GM12892 (cell line): ENCODE results near the gene RPL18A.

ENCODE experiments used
- DNase-seq: peaks from one replicate; pipeline ENCODE4 v3.0.0; 2011; ENCODE audit not compliant: insufficient read length
- FAIRE-seq: peaks from 2 replicates; lab custom pipeline; 2011; peaks lifted over from hg19 to GRCh38; lab: Jason Lieb, UNC
- POLR2A ChIP-seq: IDR thresholded peaks from 2 replicates; pipeline ENCODE4 v1.6.1; 2011; ENCODE audit warnings: low read depth, low read length, control low read depth
- POLR2AphosphoS5 ChIP-seq: IDR thresholded peaks from 2 replicates; pipeline ENCODE4 v1.6.1; 2011; ENCODE audit warnings: low read depth, low read length, control low read depth
- TAF1 ChIP-seq: IDR thresholded peaks from 2 replicates; pipeline ENCODE4 v1.6.1; 2011; ENCODE audit warnings: low read depth, mild to moderate bottlenecking, control low read depth, low read length, borderline replicate concordance

The RPL18A gene

DNA sequence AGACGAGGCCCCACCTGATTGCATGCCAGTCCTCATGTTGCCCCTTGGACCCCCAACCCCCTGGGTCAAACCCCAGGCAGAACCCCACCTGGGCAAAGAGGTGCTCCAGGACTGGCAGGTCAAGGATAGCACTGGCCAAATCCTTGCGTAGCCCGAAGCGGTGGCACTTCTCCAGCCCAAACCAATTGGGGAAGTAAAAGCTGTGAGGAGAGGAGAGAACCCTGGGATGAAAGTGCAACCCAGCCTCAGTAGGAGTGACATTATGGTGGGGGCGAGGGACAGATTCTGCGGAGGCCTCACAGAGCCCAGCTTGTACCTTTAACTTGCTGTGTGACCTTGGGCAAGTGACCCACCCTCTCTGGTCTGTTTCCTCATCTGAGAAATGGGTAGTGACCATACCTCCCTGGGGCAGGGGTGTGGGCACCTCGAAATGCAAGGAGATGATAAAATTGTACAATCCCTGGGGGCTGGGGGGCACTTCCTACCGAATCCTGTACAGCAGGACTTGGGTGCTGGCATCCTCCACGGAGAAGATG is 16.4 kb upstream of the RPL18A start:
- TF ChIP-seq POLR2A = no peak
- no peak for TF ChIP-seq POLR2AphosphoS5
- no peak for TF ChIP-seq TAF1
- DNase-seq (no peak), FAIRE-seq (no peak)

DNA sequence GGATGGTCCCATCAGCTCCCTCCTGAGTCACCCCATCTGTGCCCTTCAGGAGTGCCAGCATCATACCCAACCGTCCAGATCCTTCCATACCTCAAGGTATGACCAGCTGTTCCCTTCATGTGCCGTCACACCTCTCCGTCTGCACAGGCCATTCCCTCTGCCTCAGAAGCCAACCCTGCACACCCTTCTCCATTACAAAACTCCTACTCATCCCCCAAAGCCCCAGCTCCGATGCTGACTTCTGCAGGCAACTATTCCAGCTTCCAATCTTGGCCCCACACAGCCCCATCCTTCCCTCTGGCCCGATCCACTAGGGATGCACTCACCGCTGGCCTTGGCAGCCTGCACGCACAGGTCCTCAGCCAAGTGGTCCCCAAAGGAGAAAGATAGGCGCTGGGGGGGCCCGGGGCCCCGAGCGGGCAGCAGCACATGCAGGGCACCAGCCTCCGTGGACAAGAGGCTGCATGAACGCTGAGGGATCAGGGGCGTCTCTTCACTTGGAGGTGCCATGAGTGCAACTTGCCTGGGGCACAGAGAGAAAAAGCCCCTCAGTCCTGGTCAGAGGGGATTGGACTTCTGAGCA is 15.7 kb upstream of the RPL18A start:
- FAIRE-seq (no peak), DNase-seq (no peak)
- TF ChIP-seq POLR2A = no peak
- TF ChIP-seq TAF1 = no peak
- TF ChIP-seq POLR2AphosphoS5 = no peak

DNA sequence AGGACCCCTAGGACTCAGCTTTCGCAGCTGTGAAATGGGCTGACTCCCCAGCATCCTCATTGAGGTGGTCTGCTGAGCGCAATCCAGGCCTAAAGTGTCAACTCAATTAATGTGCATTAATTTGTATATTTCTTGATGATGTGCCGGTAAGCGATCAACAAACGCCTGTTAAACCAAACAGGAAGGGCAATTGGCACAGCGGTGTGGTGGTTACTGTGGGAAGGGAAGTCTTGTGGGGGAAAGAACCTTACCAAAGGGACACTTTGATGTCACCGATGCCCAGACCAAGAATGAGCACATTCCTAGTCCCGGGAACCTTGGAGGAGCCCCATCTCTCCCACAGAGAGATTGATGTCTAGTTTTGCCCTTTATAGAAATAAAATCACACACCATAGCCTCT is 13.6 kb upstream of the RPL18A start:
- TF ChIP-seq TAF1 = no peak
- no peak for TF ChIP-seq POLR2A
- TF ChIP-seq POLR2AphosphoS5 = no peak
- DNase-seq (no peak), FAIRE-seq (no peak)

DNA sequence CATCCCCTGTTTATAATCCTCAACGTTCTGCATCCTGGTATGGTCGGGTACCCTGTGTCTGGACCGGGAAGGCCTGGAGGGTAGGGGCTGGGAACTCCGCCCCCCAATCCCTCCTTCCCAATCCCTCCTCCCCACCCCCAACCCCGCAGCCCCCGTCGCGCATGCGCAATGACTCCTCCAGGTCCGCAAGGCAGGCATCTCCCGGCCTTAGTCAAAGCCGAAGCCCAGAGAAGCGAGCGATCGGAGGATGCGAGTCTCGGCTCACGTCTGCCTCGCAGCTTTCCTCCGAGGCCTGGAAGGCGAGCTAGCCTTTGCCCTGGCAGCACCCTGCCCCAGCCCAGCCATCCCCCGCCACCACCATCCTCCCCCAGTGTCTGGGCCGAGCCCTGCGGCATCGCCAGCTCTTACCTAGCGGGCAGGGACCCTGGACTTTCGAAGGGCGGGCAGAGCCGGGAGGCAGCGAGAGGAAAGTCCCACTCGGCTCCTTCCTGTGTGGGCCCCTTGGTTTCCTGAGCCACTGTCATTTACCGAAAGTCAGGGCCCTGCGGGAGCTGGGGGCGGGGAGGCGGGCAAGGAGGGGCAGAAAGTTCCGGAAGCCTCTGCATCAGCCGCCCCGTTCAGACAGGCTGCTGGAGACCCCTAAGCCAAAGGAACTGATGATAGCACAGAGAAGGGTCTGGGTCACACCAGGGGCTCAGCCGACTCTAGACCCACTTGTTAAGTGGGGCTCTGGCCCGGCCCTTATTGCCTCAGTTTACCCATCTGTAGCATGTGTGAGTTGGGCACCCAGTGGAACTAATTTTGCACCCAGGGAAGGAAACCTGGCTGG is 12.0 kb upstream of the RPL18A start, which contains the start of gene JAK3:
TSS of gene JAK3 (minus strand) at position 445 of the 829 bp plus-strand sequence. CDS start 3,565 bp downstream, outside the sequence.
- FAIRE-seq = peak; percentile 95
- peak; percentile 87 for DNase-seq
- TF ChIP-seq POLR2A (peak; percentile 88), TAF1 (peak; percentile 82; the same call in 1 of the 2 replicates), POLR2AphosphoS5 (peak; percentile 84)

DNA sequence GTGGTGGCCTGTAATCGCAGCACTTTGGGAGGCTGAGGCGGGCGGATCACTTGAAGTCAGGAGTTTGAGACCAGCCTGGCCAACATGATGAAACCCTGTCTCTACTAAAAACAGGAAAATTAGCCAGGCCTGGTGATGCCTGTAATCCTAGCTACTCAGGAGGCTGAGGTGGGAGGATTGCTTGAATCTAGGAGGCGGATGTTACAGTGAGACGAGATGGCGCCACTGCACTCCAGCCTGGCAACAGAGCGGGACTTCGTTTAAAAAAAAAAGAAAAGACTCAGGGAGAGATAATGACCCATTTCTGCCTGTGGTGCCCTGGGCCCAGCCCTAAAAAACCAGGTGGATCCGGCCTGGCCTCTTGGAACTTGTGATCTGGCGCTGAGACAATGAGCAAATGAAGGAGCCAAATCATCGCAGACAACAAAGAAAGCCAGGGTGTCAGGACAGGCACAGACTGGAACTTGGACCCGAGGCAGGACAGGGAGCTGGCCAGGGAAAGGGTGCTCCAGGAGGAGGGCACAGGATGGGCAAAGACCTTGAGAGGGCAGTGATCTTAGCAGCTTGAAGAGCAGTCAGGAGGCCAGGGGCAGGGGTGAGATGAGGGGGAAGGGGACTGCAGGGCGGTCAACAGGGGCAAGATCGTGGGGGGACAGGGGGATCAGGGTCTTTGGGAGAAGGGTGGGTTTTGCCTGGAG is 11.0 kb upstream of the RPL18A start:
- DNase-seq (no peak), FAIRE-seq (no peak)
- no peak for TF ChIP-seq POLR2A
- no peak for TF ChIP-seq TAF1
- no peak for TF ChIP-seq POLR2AphosphoS5

DNA sequence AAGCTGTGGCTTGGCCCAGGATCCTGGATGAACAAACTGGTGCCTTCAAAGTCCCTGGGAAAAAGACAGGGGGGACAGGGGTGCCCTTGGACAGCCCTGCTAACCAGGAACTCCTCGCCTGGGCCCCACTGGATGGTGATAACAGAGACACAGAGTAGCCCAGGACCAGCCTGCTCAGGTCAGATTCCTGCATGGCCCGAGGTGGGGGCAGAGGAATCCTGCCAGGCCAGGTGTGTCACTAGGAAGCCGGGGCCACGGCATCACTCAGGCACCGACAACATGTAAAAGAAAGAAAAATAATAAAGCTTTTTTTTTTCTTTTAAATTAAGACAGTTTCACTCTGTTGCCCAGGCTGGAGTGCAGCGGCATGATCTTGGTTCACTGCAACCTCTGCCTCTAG is 5.6 kb upstream of the RPL18A start:
- no peak for FAIRE-seq
- DNase-seq = no peak
- TF ChIP-seq POLR2AphosphoS5 = no peak
- no peak for TF ChIP-seq POLR2A
- no peak for TF ChIP-seq TAF1

DNA sequence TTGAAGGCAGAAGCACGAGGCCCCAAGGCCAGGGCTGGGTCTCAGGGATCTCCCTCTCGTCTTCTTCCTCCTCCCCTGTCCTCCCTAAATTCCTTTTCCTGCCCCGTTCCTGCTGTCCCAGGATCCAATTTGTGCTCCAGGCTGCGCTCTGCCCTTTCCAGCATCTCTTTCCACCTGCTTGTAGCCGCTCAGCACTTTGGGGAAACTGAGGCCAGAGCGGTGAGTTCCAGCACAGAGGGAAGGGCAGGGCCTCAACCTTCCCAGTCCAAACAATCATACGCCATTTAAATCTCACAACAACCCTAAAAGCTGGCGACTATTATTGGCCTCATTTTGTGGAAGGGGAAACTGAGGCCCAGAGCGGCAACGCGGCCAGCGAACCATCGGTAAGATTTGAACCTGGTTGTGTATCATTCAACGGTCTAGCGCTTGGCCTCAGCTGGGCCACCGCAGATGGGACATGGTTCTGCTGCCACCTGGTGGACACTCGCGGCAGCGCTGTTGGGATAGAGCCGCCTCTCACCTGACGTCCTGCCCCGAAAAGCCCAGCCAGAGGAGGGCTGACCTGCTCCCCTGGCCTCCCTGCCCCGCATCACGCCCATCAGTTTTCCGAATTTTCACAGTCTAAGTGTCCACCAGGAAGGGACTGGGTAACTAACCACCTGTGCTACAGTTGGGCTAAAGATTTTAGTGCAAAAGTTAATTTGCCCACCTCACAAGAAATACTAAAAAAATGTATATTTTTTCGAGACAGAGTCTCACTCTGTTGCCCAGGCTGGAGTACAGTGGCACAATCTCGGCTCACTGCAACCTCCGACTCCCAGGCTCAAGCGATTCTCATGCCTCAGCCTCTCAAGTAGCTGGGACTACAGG is 4.2 kb upstream of the RPL18A start:
- TF ChIP-seq POLR2A (no peak), POLR2AphosphoS5 (no peak), TAF1 (no peak)
- DNase-seq (peak; percentile 80), FAIRE-seq (peak; percentile 97)

DNA sequence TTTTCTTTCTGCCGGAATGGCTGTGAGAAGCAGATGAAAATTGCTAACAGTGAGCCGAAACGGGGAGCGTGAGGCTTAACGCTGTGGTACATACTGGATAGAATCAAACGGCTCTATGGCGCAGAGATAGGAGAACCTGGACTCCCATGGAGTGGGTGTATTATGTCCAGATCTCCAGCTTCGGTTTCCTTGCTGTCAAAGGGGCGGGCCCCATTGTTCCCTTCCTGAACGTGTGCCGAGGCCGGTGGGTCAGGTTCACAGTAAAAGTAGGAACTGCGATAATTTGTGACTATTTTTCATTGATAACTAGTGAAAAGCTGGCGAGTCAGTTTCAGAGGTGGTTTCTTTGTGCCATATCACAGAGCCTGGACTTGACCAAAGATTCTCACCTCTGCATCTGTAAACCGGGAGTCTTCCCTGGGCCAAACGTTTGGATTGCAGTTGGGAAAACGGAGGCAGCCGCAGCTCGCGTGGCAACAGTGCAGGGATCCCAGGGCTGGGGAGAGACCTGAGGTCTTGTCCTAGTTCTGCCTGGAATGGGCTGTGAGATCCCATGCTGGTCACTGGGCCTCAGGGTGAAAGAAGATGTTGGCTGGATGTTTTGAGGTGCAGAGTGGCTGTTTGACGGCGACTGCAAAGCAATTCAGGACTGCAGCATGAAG is 752 bp downstream of the RPL18A start:
- peak; percentile 17 for FAIRE-seq
- TF ChIP-seq POLR2AphosphoS5 = no peak; the same call in none of the 2 replicates
- no peak for TF ChIP-seq TAF1
- TF ChIP-seq POLR2A = no peak; the same call in 1 of the 2 replicates
- no peak for DNase-seq

DNA sequence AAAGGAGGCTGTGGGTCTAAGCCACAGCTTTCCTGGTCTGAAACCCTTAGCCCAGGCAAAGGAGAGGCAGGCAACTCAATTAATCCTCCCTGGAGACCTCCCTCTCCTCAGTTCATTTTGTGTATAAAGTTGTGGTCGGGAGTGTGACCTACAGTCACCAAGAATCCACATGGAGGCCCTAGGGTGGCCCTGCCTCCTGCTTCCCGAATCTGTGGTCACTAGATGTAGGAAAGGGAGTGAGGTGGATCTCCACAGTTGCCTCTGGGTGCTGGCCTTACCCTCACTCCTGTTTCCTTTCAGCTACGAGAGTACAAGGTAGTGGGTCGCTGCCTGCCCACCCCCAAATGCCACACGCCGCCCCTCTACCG is 1.3 kb downstream of the RPL18A start:
- FAIRE-seq (no peak), DNase-seq (no peak)
- TF ChIP-seq TAF1 = no peak
- no peak for TF ChIP-seq POLR2AphosphoS5
- no peak for TF ChIP-seq POLR2A
